ENCODE results near the gene KIAA1210.

DNA sequence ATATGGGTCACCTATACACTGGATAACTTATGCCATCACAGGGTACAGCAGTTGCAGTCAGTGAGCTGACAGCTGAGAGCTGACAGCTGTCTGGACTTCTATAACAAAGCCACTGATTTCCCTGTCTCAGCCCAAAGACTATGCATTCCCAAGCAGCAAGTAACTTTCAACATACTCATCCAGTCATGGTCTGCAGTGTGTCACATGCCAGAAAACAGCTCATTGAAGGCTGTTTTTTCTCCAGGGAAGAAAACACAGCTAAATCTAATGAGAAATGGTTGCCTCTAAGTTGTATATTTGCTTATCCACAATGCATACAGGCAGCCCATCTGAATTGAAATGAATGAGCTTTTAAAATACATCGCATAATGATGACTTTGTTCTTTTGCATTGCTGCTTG lies 6.3 kb downstream of the KIAA1210 start:
- TF ChIP-seq CTCF (IDR thresholded peaks at IDR 0.05 in 4 of 5, conservative IDR thresholded peaks at IDR 0.05 in 1 of 5) = no peak
- no peak for TF ChIP-seq POLR2A (IDR thresholded peaks at IDR 0.05)

Data from gastrocnemius medialis (tissue), 4 donors.